NB4 (cell line): Measurements from ENCODE around the gene AP2B1.

Experiments
- DNase-seq: peaks from one replicate; pipeline ENCODE4 v3.0.0; 2010; ENCODE audit warnings: low read depth
- H3K4me3 ChIP-seq: one replicate; pipeline ENCODE4 v1.5.1; 2011; ENCODE audit warnings: mild to moderate bottlenecking, low read depth, low read length, moderate library complexity
- MYC ChIP-seq: IDR thresholded peaks from 2 replicates; pipeline ENCODE4 v1.6.1; 2011; ENCODE audit warnings: low read depth, low read length
- POLR2A ChIP-seq: IDR thresholded peaks from 2 replicates; pipeline ENCODE4 v1.6.1; 2011; ENCODE audit warnings: mild to moderate bottlenecking; ENCODE audit not compliant: insufficient read length; ENCODE audit errors: extremely low read depth
- TF ChIP-seq, protein P1 (sequence below): IDR thresholded peaks from 2 replicates; pipeline ENCODE4 v1.6.1; 2011; ENCODE audit warnings: low read depth, low read length
- TF ChIP-seq, protein P2 (sequence below): IDR thresholded peaks from one replicate; pipeline ENCODE4 v1.5.1; 2012; ENCODE audit warnings: low read depth, low read length

AP2B1 gene

DNA sequence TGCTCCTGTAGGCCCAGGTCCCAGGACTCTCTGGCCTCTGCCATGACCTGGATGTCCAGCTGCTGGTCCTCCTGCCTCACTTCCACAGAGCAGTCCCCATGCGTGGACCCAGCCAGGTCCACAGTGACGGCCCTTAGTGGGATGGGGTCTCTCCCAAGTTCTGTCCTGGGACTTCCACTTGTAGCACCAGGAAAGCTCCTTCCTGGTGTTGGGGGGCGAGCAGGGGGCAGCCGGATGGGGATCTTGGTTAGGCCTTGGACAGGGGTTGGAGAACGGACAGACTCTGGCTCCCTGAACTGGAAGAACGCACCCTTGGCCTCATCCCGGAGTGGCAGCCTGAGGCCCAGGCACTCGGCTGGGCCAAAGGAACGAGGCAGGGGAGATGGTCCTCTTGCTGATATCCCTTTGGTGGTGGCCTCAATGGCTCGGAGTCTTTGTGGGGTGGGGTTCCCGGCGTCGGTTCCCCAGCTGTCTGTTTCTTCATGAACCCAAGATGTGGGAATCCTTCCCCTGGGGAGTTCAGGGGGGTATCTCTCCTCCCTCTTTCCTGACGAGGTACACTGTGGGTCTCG lies 158.7 kb downstream of the AP2B1 start:
- no peak for DNase-seq
- no peak overlapping the region for H3K4me3 ChIP-seq
- TF ChIP-seq, protein P1, sequence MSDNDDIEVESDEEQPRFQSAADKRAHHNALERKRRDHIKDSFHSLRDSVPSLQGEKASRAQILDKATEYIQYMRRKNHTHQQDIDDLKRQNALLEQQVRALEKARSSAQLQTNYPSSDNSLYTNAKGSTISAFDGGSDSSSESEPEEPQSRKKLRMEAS = no peak
- TF ChIP-seq, protein P2, sequence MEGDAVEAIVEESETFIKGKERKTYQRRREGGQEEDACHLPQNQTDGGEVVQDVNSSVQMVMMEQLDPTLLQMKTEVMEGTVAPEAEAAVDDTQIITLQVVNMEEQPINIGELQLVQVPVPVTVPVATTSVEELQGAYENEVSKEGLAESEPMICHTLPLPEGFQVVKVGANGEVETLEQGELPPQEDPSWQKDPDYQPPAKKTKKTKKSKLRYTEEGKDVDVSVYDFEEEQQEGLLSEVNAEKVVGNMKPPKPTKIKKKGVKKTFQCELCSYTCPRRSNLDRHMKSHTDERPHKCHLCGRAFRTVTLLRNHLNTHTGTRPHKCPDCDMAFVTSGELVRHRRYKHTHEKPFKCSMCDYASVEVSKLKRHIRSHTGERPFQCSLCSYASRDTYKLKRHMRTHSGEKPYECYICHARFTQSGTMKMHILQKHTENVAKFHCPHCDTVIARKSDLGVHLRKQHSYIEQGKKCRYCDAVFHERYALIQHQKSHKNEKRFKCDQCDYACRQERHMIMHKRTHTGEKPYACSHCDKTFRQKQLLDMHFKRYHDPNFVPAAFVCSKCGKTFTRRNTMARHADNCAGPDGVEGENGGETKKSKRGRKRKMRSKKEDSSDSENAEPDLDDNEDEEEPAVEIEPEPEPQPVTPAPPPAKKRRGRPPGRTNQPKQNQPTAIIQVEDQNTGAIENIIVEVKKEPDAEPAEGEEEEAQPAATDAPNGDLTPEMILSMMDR = no peak
- no peak for TF ChIP-seq MYC
- TF ChIP-seq POLR2A = no peak

DNA sequence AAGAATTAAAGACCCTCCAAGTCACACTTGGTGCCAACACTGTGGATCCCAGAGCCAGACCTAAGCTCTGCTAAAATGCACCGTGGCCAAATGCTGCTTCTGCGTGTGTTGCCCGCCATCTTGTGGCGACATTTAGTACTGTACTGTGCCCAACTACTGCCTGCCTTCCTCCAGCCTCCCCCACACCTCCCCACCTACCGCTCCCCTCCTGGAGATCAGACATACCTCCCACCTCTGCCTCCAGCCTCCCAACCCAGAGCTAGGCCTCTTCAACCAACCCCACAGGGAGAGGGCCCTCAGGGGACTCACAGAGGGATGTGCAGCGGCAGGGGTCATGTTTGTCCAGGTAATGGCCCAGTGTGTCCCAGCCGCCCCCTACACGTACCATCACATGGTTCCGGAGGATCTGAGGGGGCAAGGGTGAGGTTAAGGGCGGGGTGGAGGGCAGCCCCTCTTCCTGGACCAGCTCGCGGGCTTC lies 160.5 kb downstream of the AP2B1 start:
- H3K4me3 ChIP-seq = no peak overlapping the region
- peak; percentile 82 for DNase-seq
- TF ChIP-seq, protein P2 = peak; percentile 83
- TF ChIP-seq POLR2A = no peak
- TF ChIP-seq, protein P1 = no peak

DNA sequence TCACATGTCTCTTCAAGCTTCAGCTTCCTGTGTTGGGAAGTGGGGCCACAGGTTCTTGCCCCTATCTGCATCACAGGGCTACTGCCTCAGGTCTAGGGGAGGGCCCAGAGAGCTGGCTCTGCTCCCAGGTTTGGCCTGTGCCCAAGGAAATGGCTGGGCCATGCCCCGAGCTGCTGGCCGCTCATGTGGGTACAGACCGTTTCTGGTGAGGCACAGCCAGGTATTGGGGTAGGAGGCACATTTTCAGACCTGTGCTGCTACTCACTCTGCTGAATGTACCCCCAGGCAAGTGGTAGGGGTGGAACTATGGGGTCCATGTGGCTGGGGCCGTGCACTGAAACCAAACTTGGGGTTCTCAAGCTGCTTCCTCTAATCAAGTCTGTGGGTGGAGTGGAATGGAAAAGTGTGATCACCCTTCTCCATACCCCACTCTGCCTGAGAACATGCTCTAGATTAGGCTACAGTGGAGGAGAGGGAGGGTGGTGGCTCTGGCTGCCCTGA lies 161.3 kb downstream of the AP2B1 start:
- TF ChIP-seq, protein P2 = no peak
- no peak for TF ChIP-seq POLR2A
- TF ChIP-seq, protein P1 = no peak
- TF ChIP-seq MYC = no peak
- no peak overlapping the region for H3K4me3 ChIP-seq
- DNase-seq = no peak

DNA sequence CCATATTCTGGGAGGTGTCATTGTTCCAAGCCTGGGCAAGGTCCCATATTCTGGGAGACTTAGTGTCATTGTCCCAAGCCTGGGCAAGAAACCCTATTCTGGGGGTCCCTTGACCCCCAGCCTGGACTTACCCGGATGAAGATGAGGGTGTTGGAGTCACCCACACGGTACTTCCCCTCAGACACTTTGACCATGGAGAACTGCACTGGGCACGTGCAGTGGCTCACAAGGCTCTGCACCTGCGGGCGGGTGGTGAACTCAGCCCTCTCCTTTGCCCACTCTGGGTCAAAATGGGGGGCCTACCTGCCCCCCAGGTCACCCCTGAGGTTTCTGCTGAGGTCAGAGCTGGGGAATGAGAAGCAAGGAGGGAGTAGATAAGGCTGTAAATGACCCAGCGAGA lies 161.9 kb downstream of the AP2B1 start:
- H3K4me3 ChIP-seq = no peak overlapping the region
- TF ChIP-seq MYC = no peak
- TF ChIP-seq, protein P2 = no peak
- TF ChIP-seq, protein P1 = no peak
- TF ChIP-seq POLR2A = no peak

DNA sequence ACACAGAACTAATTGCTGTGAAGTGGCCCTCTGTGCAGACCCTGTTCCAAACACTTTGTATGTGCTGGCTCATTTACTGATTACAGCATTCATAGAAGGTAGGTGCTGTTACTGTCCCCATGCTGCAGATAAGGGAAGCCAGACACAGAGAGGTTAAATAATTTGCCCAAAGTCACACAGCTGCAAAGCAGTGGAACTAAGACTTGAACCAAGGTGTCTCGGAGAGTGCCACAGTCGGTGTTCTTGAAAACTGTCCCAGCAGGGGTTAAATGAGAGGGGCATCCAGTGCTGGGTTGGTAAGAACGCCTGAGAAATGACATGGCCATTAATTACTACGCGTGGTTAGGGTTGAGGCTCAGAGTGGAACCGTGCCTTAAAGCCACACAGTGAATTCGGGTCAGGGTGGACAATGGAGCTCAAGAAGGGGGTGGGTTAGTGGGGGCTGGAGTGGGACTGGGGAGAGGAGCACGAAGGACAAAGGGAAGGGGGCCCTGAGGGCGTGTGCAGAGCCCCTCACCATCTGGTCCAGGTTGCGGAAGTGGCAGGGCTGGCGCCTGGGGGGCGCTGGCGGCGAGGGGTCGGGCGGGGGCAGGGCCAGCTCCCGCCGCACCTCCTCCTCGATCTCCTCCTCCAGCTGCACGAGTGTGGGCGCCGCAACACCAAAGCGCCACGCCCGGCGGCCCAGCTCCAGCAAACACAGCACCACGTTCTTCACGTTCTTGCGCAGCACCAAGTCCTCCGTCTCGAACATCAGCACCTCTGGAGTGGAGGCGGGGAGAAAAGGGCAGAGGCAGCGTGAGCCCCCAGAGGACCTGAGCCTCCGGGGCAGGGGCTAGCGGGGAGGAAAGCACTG lies 162.7 kb downstream of the AP2B1 start:
- no peak overlapping the region for H3K4me3 ChIP-seq
- peak; percentile 40 for DNase-seq
- no peak for TF ChIP-seq POLR2A
- TF ChIP-seq, protein P2 = no peak
- TF ChIP-seq, protein P1 = no peak
- no peak for TF ChIP-seq MYC

More for the DNA sequence above, 161.9 kb downstream of the AP2B1 start:
- no peak for DNase-seq
